Measurements from ENCODE around the gene SMAD5. TPM values are rescaled to one million over a fixed set of nuclear protein-coding genes. Genes with fewer than 3 reads are reported as not detected.

The SMAD5 gene
- total RNA-seq, 2 experiments from 2014 or later, result 0.50 to 1.2 TPM

DNA sequence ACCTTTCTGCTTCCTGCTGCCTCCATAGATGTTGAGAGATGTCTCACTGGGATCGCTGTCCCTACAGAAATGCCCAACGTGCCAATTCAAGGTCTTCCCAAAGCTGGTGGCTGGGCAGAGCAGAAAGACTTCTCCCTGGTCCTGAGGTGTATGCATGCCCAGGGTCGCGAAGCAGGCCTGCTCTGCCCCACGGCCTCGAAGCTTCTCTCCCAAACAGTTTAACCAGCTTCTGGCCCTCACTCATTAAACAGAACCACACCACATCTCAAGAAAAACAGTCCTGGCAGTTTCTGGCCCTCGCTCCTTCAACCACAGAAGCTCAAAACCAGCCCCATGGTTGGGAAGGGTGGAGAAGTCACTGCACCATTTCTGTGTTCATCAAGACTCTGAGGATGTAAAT, 75.0 kb downstream of the SMAD5 start:
- Mint-ChIP-seq H3K9me3 (no peaks in the 10 kb centered on the region), H3K27ac (no peak overlapping the region), H3K4me1 (ENCODE audit: low read depth) (no peaks in the 10 kb centered on the region), H3K27me3 (ENCODE audit: low read depth) (peaks cover 10% of the 10 kb centered on the region), H3K36me3 (ENCODE audit: low read depth) (no peaks in the 10 kb centered on the region), H3K4me3 (no peak overlapping the region)
- CTCF ChIA-PET, result no interaction called here
- DNase-seq, result no peak
- intact Hi-C loops (cut with micrococcal nuclease), result no loop called here

DNA sequence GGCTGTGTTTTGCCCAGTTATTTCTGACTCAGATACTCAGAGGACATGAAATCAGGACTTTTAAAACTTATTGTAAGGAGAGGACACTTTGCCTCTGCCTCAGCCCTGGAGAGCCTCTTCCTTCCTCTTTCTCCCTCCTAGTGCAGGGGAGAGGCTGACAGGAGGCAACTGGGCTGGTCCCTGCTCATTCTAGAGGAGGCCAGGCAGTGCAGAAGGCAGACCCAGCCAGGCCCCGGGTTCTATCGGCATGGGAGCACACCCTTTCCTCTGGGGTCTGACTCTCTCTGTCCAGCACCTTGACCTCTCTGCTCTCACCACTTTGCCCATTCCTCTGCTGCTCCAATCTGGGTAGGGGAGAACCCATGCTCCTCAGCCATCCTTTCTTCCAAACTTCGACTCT, 76.3 kb downstream of the SMAD5 start:
- Mint-ChIP-seq H3K27me3 (ENCODE audit: low read depth) (peaks cover 11% of the 10 kb centered on the region), H3K4me3 (no peak overlapping the region), H3K4me1 (ENCODE audit: low read depth) (no peaks in the 10 kb centered on the region), H3K27ac (no peak overlapping the region), H3K9me3 (no peaks in the 10 kb centered on the region), H3K36me3 (ENCODE audit: low read depth) (no peaks in the 10 kb centered on the region)
- CTCF ChIA-PET, result no interaction called here
- intact Hi-C loops (cut with micrococcal nuclease), result no loop called here
- DNase-seq, result no peak

DNA sequence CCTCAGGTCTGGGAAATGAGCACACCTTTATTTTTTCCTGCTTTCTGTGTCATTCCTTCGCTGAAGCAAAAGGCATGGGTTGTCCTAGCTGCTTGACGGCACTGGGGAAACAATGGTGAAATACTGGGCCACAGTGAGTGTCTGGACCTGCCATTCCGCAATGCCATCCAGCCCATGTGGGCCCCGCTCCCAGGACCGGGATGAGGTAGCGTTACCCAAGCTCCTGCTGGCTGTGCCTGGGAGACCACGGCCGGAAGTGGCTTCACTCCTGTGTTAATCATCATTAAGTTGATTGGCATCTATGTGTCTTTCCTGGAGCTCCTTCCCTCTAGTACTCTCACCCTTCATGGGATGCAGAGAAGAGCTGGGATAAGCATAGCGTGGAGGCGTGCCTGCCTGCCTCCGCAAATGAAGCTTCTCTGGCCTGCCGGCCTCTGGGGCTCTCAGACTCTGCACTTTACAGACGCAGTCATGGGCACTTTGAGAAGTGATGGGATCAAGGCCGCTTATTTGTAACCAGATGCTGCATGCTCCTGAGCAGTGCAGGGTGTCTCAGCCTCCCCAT, 76.8 kb downstream of the SMAD5 start:
- H3K27me3 Mint-ChIP-seq (ENCODE audit: low read depth), result peaks cover 8% of the 10 kb centered on the region
- no peaks in the 10 kb centered on the region for H3K4me1 Mint-ChIP-seq (ENCODE audit: low read depth)
- H3K9me3 Mint-ChIP-seq, result no peaks in the 10 kb centered on the region
- no peaks in the 10 kb centered on the region for H3K36me3 Mint-ChIP-seq (ENCODE audit: low read depth)
- no peak overlapping the region for H3K4me3 Mint-ChIP-seq
- DNase-seq, result no peak
- CTCF ChIA-PET, result no interaction called here
- H3K27ac Mint-ChIP-seq, result no peak overlapping the region
- intact Hi-C loops (cut with micrococcal nuclease), result no loop called here

DNA sequence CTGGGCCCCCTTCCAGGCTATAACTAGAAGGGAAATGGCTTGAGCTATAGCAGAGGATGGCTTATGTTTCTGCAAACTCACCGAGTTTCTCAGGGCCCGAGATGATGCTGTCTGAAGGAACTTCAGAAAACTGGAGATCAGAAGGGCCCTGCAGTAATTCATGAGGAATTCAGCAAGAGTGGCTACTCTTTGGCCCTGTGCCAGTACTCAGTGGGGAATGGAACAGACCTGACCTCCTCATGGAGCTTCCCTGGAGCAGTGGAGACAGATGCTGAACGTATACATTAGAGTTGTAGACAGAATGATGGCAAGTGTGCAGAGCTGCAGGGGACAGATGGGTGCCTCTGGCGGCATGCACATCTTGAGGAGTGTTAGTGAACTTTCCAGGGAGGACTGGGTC, 77.6 kb downstream of the SMAD5 start:
- intact Hi-C loops (cut with micrococcal nuclease), result loop anchor here (5.0 kb wide), 1 partner anchor 128 kb away; no protein-coding TSS in a partner anchor
- Mint-ChIP-seq H3K4me1 (ENCODE audit: low read depth) (no peaks in the 10 kb centered on the region), H3K4me3 (no peak overlapping the region)

DNA sequence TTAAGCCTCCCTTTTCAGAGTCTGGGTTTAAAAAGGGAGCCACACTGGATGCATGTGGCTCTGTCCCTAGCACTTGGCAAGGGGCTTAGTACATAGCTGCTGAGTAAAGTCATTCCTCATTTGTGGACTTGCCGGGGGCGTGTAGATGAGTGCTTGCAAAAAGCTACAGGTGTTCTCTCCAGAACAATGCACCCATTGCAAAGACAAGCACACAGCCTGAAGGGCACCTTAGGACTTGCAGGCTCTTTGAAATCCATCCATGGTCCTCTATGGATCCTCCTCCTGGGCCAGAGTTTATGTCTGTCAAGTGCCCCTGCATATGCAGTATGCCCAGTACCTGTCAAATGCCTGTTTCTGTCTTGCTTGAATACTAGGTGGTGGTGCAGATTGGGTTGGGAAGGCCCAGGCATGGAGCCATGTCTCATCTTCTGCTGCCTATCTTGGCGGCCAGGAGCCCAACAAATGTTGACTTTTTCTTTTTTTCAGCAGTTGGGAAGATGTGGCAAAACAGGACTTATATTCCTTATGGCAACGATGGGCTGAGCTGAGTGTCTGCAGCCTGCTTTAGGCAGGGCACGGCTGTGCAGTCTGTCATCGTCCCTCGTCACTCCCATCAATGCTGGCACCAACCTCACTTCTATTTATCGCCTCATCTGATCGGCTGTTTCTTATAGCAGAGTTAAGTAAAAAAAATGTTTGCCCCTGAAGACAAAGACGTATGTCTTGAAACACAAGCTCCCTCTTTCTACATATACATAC, 78.8 kb downstream of the SMAD5 start:
- H3K9me3 Mint-ChIP-seq, result no peaks in the 10 kb centered on the region
- no peak overlapping the region for H3K27ac Mint-ChIP-seq
- no peaks in the 10 kb centered on the region for H3K4me1 Mint-ChIP-seq (ENCODE audit: low read depth)
- no peak for DNase-seq
- H3K36me3 Mint-ChIP-seq (ENCODE audit: low read depth), result no peaks in the 10 kb centered on the region
- CTCF ChIA-PET, result interaction anchor here (0.7 to 2.4 kb wide), 5 partner anchors 11 to 481 kb away, joined by 3 to 12 read pairs (median 3); no protein-coding TSS in a partner anchor
- H3K4me3 Mint-ChIP-seq, result no peak overlapping the region
- peaks cover 8% of the 10 kb centered on the region for H3K27me3 Mint-ChIP-seq (ENCODE audit: low read depth)
- intact Hi-C loops (cut with micrococcal nuclease), result loop anchor here (1.0 to 5.0 kb wide), 2 partner anchors 129 to 324 kb away; no protein-coding TSS in a partner anchor

More for the DNA sequence above, 77.6 kb downstream of the SMAD5 start:
- Mint-ChIP-seq H3K9me3 (no peaks in the 10 kb centered on the region), H3K27ac (no peak overlapping the region), H3K27me3 (ENCODE audit: low read depth) (peaks cover 8% of the 10 kb centered on the region), H3K36me3 (ENCODE audit: low read depth) (no peaks in the 10 kb centered on the region)
- no peak for DNase-seq
- CTCF ChIA-PET, result no interaction called here

DNA sequence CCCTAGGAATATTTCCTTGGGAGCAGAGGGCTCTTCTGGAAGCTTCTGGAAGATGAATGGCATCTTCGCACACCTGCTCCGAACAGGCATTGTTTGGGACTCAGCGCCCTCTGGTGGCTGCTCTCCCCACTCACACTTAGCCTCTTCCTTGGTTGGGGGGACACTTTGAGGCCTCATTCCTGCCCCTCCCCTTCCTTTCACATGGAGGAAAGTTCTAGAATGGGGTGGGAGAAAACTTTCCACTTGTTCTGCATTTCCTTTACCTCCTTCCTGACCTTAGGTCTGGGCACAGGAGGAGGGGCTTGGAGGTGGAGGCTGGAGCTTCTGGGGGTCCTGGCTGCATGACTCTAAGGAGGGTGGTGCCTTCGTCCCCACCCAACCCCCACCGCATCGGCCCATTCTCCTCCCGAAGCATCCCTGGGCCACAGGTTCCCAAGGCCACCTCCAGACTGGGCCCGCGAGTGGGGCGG, 79.6 kb downstream of the SMAD5 start:
- intact Hi-C loops (cut with micrococcal nuclease), result loop anchor here (1.0 to 5.0 kb wide), 2 partner anchors 130 to 325 kb away; no protein-coding TSS in a partner anchor
- Mint-ChIP-seq H3K36me3 (ENCODE audit: low read depth) (no peaks in the 10 kb centered on the region), H3K9me3 (no peaks in the 10 kb centered on the region), H3K27me3 (ENCODE audit: low read depth) (peaks cover 8% of the 10 kb centered on the region), H3K4me1 (ENCODE audit: low read depth) (no peaks in the 10 kb centered on the region), H3K4me3 (no peak overlapping the region), H3K27ac (no peak overlapping the region)
- peak; percentile 55 for DNase-seq
- CTCF ChIA-PET, result interaction anchor here (0.7 to 2.4 kb wide), 4 partner anchors 11 to 329 kb away, joined by 3 to 12 read pairs (median 4); no protein-coding TSS in a partner anchor

DNA sequence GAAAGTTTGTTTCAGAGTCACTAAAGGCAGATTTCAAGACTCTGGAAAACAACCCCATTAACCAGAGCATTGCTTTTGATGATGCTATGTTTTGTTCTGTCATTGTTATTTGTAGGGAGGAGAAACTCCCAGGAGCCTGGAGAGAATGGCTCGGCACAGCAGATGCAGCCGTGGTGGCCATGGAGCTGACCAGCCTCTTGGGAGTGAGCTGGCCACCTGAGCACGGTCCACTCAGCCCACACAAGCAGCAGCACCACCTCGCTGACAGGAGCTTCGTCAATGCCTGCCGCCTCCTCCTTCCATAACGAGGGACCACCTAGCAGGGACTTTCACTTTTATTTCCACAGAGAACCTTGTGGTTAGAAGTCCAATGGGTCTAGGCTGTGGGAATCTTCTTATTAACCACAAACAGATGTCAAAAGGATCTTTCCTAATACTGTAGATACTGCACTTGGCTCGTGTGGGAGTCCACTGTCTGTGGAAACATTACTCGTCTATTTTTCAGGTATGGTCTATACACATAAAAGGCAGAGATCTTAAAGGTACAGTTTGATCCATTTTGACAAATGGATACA, 81.4 kb downstream of the SMAD5 start:
- H3K27me3 Mint-ChIP-seq (ENCODE audit: low read depth), result peaks cover 8% of the 10 kb centered on the region

DNA sequence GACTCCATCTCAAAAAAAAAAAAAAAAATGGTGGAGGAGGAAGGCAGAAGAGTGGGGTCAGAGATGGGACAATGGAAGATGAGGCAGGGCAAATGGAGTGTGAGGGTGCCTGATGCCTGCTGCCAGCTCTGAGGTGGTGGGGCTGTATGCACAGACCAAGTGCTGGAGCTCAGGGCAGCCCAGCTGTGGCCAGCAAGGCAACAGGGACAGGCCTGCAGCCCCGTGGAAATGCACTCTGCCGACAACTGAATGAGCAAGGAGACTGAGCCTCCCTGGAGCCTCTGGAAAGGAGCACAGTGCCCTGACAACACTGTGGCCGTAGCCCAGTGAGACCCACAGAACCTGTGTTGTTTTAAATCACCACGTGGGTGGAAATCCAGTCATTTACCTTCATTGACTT, 83.2 kb downstream of the SMAD5 start:
- H3K36me3 Mint-ChIP-seq (ENCODE audit: low read depth), result peaks cover 3% of the 10 kb centered on the region
- H3K4me3 Mint-ChIP-seq, result no peak overlapping the region
- CTCF ChIA-PET, result interaction anchor here (0.5 to 1.5 kb wide), 2 partner anchors 11 to 538 kb away, joined by 3 read pairs; no protein-coding TSS in a partner anchor
- peaks cover 8% of the 10 kb centered on the region for H3K9me3 Mint-ChIP-seq
- intact Hi-C loops (cut with micrococcal nuclease), result no loop called here
- H3K27me3 Mint-ChIP-seq (ENCODE audit: low read depth), result peaks cover 8% of the 10 kb centered on the region
- H3K27ac Mint-ChIP-seq, result no peak overlapping the region
- H3K4me1 Mint-ChIP-seq (ENCODE audit: low read depth), result no peaks in the 10 kb centered on the region
- no peak for DNase-seq

More for the DNA sequence above, 81.4 kb downstream of the SMAD5 start:
- CTCF ChIA-PET, result no interaction called here
- H3K27ac Mint-ChIP-seq, result no peak overlapping the region
- no peak overlapping the region for H3K4me3 Mint-ChIP-seq
- no peaks in the 10 kb centered on the region for H3K9me3 Mint-ChIP-seq
- no peaks in the 10 kb centered on the region for H3K36me3 Mint-ChIP-seq (ENCODE audit: low read depth)
- intact Hi-C loops (cut with micrococcal nuclease), result loop anchor here (5.0 kb wide), 1 partner anchor 132 kb away; no protein-coding TSS in a partner anchor
- H3K4me1 Mint-ChIP-seq (ENCODE audit: low read depth), result no peaks in the 10 kb centered on the region
- no peak for DNase-seq

DNA sequence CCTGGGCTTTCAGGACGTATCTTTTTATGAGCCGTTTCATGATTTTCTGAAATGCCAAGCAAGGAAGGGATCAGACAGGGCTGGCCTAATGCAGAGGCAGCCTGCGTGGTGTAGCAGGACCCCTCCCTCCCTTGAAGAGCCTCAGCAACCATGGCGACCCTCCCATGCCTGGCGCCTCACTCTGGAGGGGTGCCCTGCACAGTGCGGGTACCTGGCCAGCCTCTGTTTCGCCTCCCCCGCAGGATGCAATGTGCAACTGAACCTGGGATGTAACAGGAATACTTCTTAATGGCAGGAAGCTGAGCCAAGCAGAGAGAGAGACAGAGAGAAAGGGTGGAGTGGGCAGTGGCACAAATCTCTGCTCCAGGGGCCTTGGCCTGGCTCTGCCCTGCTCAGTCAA, 83.6 kb downstream of the SMAD5 start:
- Mint-ChIP-seq H3K9me3 (peaks cover 11% of the 10 kb centered on the region), H3K36me3 (ENCODE audit: low read depth) (peaks cover 3% of the 10 kb centered on the region), H3K4me1 (ENCODE audit: low read depth) (no peaks in the 10 kb centered on the region), H3K27me3 (ENCODE audit: low read depth) (peaks cover 8% of the 10 kb centered on the region), H3K4me3 (no peak overlapping the region), H3K27ac (no peak overlapping the region)
- intact Hi-C loops (cut with micrococcal nuclease), result no loop called here
- CTCF ChIA-PET, result interaction anchor here (0.5 kb wide), 1 partner anchor 538 kb away, joined by 3 read pairs; no protein-coding TSS in a partner anchor
- DNase-seq, result no peak

DNA sequence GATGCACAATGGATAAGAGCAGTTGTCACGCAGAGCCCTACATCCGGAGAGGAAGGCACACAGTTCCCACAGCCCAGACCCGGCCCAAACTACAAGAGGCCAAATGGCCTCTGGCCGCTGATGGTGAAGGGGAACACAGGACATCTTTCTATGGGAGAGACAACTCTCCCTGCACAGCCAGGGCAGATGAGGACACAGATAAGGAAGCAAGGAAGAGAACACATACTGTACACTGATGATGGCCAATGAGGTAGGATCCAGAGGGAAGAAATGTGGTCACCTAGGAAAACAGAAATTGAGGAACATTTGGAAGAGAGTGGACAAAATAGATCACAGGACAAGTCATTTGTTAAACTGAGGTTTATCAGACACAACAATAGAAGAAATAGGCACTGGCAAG, 88.7 kb downstream of the SMAD5 start:
- no peaks in the 10 kb centered on the region for H3K4me1 Mint-ChIP-seq (ENCODE audit: low read depth)

DNA sequence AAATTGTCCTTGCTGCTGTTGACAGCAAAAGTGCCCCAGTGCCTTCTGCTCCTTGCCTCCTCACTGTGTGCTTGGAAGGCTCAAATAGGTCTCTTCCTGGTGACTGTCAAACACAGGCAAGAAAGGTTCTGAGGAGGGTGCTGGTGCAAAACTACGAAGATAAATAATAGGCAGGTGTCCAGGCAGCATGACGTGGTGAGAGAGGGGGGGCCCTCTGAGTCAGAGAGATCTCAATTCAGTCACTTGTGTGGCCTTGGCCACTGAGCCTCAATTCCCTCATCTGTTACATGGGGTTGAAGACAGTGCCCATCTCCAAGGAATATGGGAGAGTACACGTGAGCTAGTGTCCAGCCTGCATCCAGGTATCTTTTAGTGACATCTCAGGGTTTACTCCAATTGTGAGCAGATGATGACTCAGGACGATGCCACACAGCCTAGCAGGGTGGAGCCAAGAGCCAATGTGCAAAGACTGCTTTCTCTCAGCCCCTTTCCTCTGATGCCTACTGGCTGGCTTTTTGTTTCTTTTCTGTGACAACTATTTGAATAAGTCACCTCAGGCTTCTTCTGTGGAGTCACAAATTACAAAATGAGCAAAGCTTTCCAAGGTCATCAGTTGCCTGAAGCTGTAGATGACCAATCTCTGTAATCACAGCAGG, 90.1 kb downstream of the SMAD5 start:
- Mint-ChIP-seq H3K4me1 (ENCODE audit: low read depth) (no peaks in the 10 kb centered on the region), H3K36me3 (ENCODE audit: low read depth) (peaks cover 3% of the 10 kb centered on the region), H3K27ac (no peak overlapping the region), H3K9me3 (peaks cover 17% of the 10 kb centered on the region), H3K27me3 (ENCODE audit: low read depth) (peaks cover 3% of the 10 kb centered on the region), H3K4me3 (no peak overlapping the region)
- intact Hi-C loops (cut with micrococcal nuclease), result no loop called here
- CTCF ChIA-PET, result interaction anchor here (0.6 kb wide), 1 partner anchor 465 kb away, joined by 3 read pairs; no protein-coding TSS in a partner anchor
- no peak for DNase-seq

More for the DNA sequence above, 88.7 kb downstream of the SMAD5 start:
- H3K27ac Mint-ChIP-seq, result no peak overlapping the region
- H3K27me3 Mint-ChIP-seq (ENCODE audit: low read depth), result no peaks in the 10 kb centered on the region
- intact Hi-C loops (cut with micrococcal nuclease), result no loop called here
- H3K4me3 Mint-ChIP-seq, result no peak overlapping the region
- no peak for DNase-seq
- CTCF ChIA-PET, result no interaction called here
- H3K36me3 Mint-ChIP-seq (ENCODE audit: low read depth), result peaks cover 3% of the 10 kb centered on the region
- peaks cover 17% of the 10 kb centered on the region for H3K9me3 Mint-ChIP-seq

DNA sequence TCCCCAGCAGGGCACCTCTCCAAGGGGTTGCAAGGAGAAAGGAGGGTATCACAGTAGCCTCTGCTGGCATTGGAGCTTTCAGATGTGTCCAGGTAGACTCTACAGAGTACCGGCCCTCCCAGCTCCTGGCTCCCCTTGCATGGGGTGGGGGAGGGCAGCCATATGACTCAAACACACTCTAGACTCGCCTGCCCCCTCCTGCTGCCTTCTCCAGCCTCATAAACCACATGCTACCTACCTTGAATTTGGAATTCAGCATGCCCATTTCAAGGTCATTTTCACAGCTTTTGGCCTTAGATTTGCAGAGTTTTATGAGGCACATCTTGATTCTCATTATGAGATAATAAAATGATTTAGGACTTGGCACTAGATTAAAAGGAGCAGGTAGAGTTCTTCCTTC, 93.2 kb downstream of the SMAD5 start:
- Mint-ChIP-seq H3K36me3 (ENCODE audit: low read depth) (no peaks in the 10 kb centered on the region), H3K4me1 (ENCODE audit: low read depth) (no peaks in the 10 kb centered on the region), H3K27ac (no peak overlapping the region), H3K27me3 (ENCODE audit: low read depth) (peaks cover 7% of the 10 kb centered on the region), H3K9me3 (peaks cover 9% of the 10 kb centered on the region), H3K4me3 (no peak overlapping the region)
- DNase-seq, result no peak
- intact Hi-C loops (cut with micrococcal nuclease), result no loop called here
- CTCF ChIA-PET, result no interaction called here

All from activated naive CD4-positive, alpha-beta T cell treated with anti-CD3 and anti-CD28 coated beads for 36 hours (primary cell).